ENCODE data around the gene PRR9.

DNA sequence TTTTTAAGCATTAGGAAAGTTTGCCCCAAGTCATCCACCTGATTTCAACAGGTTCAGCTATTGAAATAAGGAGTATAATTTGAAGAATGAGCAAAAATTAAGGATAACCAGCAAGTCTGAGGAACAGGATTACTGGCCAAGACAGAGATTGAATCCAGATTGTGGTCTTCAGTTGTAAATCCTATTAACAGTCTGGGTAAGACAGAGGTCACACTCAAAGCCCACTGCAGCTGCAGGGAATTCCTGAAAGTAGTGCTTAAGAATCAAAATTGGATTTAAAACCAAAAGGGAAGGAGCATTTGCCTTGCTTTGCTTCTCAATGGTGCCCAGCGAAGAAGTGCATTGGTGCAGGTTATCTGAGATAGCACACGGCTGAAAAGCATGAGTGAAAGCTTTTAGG lies 35.7 kb downstream of the PRR9 start:
- TF ChIP-seq, protein P1, sequence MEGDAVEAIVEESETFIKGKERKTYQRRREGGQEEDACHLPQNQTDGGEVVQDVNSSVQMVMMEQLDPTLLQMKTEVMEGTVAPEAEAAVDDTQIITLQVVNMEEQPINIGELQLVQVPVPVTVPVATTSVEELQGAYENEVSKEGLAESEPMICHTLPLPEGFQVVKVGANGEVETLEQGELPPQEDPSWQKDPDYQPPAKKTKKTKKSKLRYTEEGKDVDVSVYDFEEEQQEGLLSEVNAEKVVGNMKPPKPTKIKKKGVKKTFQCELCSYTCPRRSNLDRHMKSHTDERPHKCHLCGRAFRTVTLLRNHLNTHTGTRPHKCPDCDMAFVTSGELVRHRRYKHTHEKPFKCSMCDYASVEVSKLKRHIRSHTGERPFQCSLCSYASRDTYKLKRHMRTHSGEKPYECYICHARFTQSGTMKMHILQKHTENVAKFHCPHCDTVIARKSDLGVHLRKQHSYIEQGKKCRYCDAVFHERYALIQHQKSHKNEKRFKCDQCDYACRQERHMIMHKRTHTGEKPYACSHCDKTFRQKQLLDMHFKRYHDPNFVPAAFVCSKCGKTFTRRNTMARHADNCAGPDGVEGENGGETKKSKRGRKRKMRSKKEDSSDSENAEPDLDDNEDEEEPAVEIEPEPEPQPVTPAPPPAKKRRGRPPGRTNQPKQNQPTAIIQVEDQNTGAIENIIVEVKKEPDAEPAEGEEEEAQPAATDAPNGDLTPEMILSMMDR (IDR thresholded peaks at IDR 0.05): no peak
- TF ChIP-seq EZH2 (IDR thresholded peaks at IDR 0.05) (no peak), EZH2phosphoT487 (IDR thresholded peaks at IDR 0.05) (no peak)
